Activated CD8-positive, alpha-beta memory T cell treated with anti-CD3 and anti-CD28 coated beads for 24 hours (primary cell): ENCODE data around the gene FRZB.

Source experiments
- DNase-seq: peaks from one replicate; pipeline ENCODE4 v3.0.0-alpha.2; 2020

The FRZB gene

DNA sequence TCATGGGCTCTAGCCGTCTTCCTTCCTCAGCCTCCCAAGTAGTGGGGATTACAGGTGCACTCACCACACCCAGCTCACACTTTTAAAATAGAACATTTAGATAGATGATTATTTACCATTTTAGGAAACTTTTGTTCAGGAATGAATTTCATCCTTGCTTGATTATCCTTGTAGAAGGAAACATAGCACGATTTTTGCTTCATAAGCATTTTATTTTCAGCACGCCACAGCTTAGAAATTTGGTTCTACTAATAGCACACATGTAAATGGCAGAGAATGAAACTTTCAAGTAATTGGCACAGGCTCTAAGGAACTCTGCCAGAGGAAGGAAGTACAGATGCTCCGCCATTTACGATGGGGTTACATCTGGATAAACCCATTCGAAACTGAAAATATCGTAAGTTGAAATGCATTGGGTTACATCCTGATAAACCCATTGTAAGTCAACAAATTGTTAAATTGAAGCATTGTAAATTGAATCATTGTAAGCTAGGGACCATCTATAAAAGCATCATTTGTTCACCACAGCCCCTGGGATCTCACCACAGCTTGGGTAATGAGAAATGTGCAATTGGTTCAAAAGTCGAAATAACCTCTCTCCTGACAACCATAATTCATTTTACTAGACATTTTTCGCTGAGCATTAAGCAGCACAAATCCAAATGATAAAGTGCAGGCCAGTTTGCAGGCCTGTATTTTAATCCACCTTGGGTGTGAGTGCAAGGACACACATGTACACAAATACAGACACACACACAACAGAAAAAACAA, 33.2 kb downstream of the FRZB start:
- no peak for DNase-seq

DNA sequence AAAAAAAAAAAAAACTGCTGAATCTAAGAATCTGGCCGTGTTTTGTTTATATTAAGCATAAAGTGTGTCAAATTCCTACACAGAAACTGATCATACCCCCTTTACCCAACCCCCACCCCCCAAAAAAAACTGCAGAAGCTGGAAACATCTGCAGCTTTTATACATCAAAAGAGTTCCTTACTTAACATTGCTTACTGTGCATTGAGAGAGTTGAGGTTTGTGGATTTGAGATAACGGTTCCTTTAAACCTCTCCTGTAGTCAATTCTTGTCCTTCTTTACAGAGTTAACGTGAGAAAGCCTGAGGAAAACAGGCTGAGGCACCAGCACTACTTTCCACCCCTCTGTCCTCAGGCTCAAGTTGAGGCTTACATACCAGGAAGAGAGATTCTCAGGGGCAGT, 34.5 kb downstream of the FRZB start:
- no peak for DNase-seq

GRCh38 chr2:182831101-182831500, 35.3 kb downstream of the FRZB start:
- DNase-seq, result no peak

DNA sequence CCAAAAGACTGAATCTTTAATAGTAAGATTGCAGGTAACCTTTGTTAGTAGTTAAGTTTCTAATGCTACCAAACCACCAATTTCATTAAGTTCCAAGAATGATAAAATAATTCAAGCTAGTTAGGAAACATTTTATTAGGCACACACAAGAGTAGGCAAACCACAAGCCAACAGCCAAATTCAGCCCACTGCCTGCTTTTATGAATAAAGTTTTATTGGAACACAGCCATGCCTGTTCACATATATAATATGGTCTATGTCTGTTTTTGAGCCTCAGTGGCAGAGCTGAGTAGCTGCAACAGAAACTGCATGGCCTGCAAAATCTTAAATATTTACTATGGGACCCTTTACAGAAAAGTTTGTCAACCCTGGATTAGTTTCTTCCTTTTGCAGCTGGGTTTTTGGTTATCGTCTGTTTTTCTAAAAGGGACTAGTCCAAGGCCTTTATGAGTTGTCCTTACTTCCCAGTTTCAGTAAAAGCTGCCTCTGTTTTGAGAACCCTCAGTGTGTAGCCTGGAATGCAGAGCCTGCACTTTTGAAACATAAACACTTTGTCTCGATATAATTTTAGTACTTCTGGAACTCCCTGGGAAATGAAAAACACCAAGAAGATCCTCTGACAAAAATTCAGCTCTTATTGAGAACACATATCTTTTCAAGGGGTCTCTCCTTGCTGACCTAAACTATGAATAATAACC, 39.1 kb downstream of the FRZB start:
- no peak for DNase-seq

- DNase-seq, result no peak
These were observed 39.9 kb downstream of the FRZB start for GRCh38 chr2:182826496-182826895.

DNA sequence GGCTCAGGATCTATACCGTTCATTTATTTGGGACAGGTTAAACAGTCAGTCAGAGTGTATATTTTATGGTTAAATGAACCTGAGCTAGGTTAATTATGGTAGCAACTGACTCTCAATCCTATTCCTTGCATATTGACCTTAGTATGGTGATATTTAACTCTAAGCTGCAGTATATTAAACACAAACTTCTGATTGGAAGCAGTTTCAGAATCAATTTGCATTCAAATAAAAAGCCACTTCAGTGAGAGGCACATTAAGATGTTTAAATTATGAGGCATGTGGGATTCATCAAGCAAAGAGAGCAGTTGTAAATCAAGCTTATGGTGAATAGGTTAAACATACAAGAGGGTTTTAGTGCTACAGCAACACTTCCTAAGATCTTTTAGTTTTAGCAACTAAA, 40.4 kb downstream of the FRZB start:
- no peak for DNase-seq

DNA sequence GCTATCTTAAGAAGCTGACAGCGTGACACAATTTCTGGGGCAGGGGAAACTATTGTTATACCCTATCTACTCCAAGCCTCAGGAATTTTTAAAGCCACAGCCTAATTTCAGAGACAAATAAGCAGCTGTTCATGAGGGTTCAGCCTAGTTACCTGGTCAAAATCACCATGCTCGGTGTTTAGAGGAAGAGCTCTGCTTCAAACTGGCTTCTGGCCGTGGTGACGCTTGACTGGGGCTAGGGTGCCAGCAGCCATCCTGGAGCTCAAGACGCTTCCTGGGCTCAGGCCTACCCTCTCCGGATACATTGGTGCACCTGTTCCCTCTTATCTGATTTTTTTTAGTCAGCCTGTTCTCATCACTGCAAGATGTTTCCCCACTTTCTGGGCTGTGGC, 41.7 kb downstream of the FRZB start:
- DNase-seq, result no peak

DNA sequence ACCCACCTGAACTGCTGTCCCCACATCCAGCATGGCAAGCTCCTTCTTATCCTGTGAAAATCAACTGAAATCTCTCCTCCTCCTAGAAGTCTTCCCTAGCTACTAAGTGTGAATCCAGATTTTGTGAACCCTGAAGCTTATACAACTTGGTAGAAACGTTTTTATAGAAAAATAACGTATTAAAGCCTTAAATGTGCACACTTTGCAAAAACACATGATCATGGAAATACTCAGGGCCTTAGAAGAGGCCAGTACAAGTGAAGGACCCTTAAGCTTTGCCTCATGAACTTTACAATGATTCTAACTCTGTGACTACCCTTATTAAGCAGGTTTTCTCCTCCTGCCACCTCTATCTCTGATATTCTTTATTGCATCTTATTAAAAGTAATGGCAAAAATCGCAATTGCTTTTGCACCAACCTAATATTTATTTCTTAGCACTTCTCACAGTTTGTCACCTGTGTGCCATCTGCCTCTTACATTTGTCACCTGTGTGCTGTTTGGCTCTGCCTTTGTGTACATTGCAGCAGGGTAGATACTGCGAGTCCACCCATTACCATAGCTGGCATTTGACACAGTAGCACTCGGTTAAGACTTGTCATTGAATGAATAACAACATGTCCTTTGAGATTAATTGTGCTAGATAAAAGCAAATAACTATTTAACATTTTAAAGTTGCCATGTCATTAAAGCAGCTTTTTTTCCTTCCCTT, 42.2 kb downstream of the FRZB start:
- no peak for DNase-seq

GRCh38 chr2:182822733-182823132, 43.7 kb downstream of the FRZB start:
- no peak for DNase-seq

DNA sequence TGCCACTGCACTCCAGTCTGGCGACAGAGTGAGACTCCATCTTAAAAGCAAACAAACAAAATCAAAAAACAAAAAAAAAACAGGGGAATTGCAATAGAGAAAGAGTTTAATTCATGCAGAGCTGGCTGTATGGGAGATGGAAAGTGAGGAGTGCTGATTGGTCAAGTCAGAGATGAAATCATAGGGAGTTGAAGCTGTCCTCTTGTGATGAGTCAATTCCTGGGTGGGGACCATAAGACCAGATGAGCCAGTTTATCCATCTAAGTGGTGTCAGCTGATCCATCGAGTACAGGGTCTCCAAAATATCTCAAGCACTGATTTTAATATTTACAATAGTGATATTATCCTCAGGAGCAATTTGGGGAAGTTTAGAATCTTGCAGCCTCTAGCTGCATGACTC, 45.3 kb downstream of the FRZB start:
- no peak for DNase-seq

DNA sequence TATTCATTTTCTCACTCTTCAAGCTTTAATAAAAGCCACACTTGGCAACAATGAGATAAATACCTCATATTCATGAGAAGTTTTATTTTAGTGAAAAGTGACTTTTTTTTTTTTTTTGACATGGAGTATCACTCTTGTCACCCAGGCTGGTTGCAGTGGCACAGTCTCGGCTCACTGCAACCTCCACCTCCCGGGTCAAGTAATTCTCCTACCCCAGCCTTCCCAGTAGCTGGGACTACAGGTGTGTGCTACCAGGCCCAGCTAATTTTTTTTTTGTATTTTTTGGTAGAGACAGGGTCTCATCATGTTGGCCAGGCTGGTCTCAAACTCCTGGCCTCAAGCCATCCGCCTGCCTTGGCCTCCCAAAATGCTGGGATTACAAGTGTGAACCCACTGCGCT, 47.0 kb downstream of the FRZB start:
- DNase-seq, result no peak

DNA sequence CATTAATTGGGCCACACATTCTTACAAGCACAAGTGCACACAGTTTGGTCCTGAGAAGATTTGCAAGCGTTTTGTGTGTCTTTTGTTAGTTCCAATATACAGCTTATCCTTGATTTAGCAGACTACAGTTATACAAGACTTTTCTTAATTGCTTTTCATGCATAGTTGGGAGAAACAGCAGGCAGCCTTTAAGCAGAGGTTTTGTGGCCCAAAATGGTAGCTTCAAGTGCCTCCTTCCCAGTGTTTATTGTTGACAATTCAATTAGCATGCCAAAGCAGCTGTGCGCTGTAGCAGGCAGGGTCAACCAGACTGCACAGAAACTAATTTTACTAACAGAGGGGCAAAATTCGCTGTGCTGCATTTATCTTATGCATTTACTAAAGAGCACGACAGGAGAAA, 47.5 kb downstream of the FRZB start:
- DNase-seq, result no peak

GRCh38 chr2:182818501-182818900, 47.9 kb downstream of the FRZB start:
- DNase-seq, result no peak

DNA sequence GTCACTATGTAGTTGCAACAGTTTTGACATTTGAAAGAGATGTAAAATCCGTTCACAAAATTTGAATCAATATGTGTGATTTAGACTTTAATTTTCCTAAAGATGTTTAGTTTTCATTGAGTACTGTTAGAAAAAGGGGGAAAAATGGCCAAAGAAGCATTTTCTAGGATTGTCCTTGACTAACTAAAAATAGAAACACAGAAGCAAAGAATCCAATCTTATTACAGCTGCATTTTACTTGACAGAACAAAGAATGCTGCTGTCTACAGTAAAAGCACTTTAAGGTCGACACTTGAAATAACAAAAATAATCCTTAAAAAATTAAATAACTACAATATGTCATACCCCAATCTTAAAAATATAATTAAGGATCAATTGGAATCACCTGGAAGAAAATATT, 48.9 kb downstream of the FRZB start:
- no peak for DNase-seq

DNA sequence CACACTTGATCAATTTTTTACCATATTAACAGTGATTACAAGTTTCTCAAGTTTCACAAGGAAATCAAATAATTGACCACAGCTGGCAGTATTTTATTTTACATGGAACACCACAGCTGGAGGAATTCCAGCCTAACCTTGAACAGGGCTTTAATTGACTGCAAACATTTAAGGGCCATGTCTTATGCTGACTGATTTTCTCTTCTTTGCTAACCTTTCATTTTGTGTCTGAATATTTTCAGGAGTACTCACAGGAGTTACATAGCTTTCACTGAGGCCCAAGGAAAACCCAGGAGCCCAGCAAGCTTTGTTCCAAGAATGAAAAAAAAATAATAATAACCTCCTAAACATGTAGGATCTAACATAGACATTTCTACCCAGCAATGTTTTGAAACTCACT, 49.6 kb downstream of the FRZB start:
- DNase-seq, result no peak

- DNase-seq, result no peak
These were observed 51.6 kb downstream of the FRZB start for GRCh38 chr2:182814804-182815203.

- no peak for DNase-seq
These were observed 52.1 kb downstream of the FRZB start for GRCh38 chr2:182814380-182814779.

GRCh38 chr2:182810087-182810486, 56.4 kb downstream of the FRZB start:
- DNase-seq, result no peak

DNA sequence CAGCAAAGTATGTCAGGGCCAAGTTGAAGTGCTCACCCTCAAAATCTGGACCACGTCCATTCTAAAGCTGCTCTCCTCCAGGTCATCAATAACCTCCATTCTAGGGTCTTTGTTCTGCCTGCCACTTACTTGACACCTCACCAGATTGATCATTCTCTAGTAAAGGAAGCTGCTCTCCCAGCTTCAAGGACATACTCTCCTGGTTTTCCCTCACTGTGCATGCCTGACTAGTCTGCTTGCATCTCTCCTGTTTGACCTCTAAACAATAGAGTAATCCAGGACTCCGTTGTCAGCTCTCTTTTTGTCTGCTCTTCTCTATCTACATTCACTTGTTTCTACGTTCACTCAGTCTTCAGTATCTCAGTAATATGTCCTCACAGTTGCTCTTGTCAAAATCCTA, 59.1 kb downstream of the FRZB start:
- DNase-seq, result no peak

DNA sequence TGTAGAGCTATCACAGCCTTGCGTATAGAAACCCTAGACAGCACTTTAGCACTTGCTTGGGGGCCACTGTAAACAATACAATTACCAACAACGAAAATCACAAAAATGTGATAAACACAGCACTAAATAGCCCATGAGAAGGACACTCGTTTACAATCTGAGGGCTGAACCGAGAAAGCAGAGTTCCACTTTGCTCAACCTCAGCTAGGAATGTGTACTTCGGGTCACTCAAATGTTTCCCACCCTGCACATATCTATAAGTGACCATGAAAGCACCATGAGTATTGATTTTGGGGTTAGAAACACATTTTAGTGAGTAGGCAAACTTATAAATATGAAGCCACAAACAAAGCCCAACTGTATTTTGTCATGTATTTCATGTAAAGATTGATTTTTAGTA, 62.3 kb downstream of the FRZB start:
- no peak for DNase-seq

DNA sequence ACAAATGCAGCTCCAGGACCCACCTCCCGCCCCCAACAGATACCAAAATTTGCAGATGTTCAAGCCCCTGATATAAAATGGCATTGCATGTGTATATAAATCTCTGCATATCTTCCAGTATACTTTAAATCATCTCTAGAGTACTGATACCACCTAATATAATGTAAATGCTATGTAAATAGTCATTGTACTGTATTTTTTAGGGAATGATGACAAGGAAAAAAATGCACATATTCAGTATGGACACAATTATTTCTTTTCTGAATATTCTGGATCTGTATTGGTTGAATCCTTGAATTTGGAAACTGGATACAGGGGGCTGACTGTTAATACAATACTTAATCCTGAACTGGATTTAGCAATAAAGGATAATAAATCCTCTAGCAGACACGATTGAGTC, 67.7 kb downstream of the FRZB start:
- DNase-seq, result no peak

GRCh38 chr2:182792441-182792840, 74.0 kb downstream of the FRZB start:
- no peak for DNase-seq

DNA sequence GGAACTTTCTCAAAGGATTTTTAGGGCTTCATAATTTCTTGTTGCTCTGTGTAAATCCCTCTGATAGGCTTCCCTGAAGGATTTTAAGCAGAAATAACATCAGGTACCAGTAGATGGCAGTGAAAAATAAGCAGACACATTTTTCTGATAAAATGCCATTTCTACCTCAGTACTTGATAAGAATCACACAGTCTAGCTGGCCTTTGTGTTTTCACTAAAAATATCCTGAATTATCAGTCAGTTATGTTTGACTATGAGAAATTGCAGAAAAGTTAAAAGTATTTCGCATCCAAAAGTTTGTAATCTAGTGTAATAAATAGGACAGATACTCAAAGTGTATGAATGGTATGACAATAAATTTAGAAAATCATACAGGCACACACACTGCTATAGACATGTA, 81.7 kb downstream of the FRZB start:
- DNase-seq, result no peak

GRCh38 chr2:182784058-182784706, 82.3 kb downstream of the FRZB start:
- no peak for DNase-seq
